ENCODE measurements around the gene NCBP1. TPM values are rescaled to one million over a fixed set of nuclear protein-coding genes. Genes with fewer than 3 reads are reported as not detected.
A peak's percentile ranks its signal among the peaks of the same experiment; 100 is the strongest.

The NCBP1 gene
- total RNA-seq, 1 donor from 2014 or later: 55.9 TPM

DNA sequence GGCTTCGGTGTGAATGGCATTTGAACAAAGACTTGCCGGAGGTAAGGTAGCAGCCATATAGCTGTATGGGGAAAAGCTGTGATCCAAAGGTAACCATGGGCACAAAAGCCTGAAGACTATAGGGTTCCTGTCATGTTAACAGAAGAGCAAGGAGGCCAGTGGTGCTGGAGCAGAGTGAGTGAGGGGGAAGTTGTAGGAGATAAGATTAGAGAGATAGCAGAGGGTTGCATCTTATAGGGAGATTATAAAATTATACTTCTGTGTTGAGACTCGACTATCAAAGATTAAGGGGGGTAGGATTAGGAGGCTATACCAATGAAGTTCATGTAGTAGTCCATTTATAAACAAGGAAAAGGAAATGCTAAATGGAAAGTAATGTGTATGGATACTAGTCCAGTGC, 3.3 kb downstream of the NCBP1 start:
- Mint-ChIP-seq H3K9me3 (no peaks in the 10 kb centered on the region), H3K4me3 (no peak overlapping the region)

DNA sequence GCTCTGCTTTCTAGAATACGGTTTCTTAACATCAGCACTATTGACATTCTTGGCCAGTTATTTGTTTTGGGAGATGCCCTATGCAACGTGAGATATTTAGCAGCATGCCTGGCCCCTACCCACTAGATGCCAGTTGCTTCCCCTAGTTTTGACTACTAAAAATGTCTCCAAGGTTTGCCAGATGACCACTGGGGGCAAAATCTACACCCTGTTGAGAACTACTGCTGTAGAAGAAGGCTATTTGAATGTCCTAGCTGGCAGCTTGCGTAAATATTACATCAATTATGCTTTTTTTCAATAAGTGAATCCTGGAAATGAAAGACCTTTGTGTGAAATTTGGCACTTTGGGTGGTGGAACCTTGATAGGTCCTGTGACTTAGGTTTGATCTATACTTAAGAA, 5.0 kb downstream of the NCBP1 start:
- DNase-seq (ENCODE audit: low spot score): peak; percentile 12
- Mint-ChIP-seq H3K27me3 (ENCODE audit: insufficient read depth, low read depth) (no peaks in the 10 kb centered on the region), H3K4me3 (no peak overlapping the region), H3K36me3 (peaks cover 2% of the 10 kb centered on the region), H3K4me1 (peaks cover 19% of the 10 kb centered on the region), H3K9me3 (no peaks in the 10 kb centered on the region), H3K27ac (no peak overlapping the region)
- peaks cover 15% of the 10 kb centered on the region for H3K4me1 ChIP-seq
- no peak overlapping the region for H3K4me2 ChIP-seq
- no peak for TF ChIP-seq EZH2 (IDR thresholded peaks at IDR 0.05)
- TF ChIP-seq, protein P1, sequence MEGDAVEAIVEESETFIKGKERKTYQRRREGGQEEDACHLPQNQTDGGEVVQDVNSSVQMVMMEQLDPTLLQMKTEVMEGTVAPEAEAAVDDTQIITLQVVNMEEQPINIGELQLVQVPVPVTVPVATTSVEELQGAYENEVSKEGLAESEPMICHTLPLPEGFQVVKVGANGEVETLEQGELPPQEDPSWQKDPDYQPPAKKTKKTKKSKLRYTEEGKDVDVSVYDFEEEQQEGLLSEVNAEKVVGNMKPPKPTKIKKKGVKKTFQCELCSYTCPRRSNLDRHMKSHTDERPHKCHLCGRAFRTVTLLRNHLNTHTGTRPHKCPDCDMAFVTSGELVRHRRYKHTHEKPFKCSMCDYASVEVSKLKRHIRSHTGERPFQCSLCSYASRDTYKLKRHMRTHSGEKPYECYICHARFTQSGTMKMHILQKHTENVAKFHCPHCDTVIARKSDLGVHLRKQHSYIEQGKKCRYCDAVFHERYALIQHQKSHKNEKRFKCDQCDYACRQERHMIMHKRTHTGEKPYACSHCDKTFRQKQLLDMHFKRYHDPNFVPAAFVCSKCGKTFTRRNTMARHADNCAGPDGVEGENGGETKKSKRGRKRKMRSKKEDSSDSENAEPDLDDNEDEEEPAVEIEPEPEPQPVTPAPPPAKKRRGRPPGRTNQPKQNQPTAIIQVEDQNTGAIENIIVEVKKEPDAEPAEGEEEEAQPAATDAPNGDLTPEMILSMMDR (IDR thresholded peaks at IDR 0.05): peak; percentile 37
- H3F3A ChIP-seq (ENCODE audit: low read depth): peaks cover 11% of the 10 kb centered on the region
- H3K27me3 ChIP-seq: no peaks in the 10 kb centered on the region
- no peak overlapping the region for H3K9ac ChIP-seq
- H3K4me3 ChIP-seq: no peak overlapping the region
- H3K27ac ChIP-seq: no peak overlapping the region
- H3K36me3 ChIP-seq: peaks cover 4% of the 10 kb centered on the region
- peaks cover 68% of the 10 kb centered on the region for H4K20me1 ChIP-seq (ENCODE audit: low read depth)
- no peaks in the 10 kb centered on the region for H3K9me3 ChIP-seq (ENCODE audit: low read depth)
- H3K79me2 ChIP-seq (ENCODE audit: low read depth): peaks cover 86% of the 10 kb centered on the region
- no peak overlapping the region for H2AFZ ChIP-seq (replicated peaks)

More for the DNA sequence above, 3.3 kb downstream of the NCBP1 start:
- Histone ChIP-seq H2AFZ (replicated peaks) (no peak overlapping the region), H3K4me2 (no peak overlapping the region), H3K79me2 (ENCODE audit: low read depth) (peaks cover 84% of the 10 kb centered on the region), H4K20me1 (ENCODE audit: low read depth) (peaks cover 68% of the 10 kb centered on the region), H3K4me1 (peaks cover 16% of the 10 kb centered on the region), H3F3A (ENCODE audit: low read depth) (peaks cover 28% of the 10 kb centered on the region), H3K27ac (no peak overlapping the region), H3K4me3 (no peak overlapping the region), H3K27me3 (no peaks in the 10 kb centered on the region), H3K9me3 (ENCODE audit: low read depth) (no peaks in the 10 kb centered on the region), H3K36me3 (no peaks in the 10 kb centered on the region), H3K9ac (no peak overlapping the region)
- TF ChIP-seq, protein P1 (IDR thresholded peaks at IDR 0.05): no peak
- TF ChIP-seq EZH2phosphoT487 (IDR thresholded peaks at IDR 0.05) (no peak), EZH2 (IDR thresholded peaks at IDR 0.05) (no peak)
- no peak for DNase-seq (ENCODE audit: low spot score)
- H3K36me3 Mint-ChIP-seq: peaks cover 2% of the 10 kb centered on the region
- peaks cover 19% of the 10 kb centered on the region for H3K4me1 Mint-ChIP-seq
- H3K27me3 Mint-ChIP-seq (ENCODE audit: insufficient read depth, low read depth): peaks cover 2% of the 10 kb centered on the region
- H3K27ac Mint-ChIP-seq: no peak overlapping the region

DNA sequence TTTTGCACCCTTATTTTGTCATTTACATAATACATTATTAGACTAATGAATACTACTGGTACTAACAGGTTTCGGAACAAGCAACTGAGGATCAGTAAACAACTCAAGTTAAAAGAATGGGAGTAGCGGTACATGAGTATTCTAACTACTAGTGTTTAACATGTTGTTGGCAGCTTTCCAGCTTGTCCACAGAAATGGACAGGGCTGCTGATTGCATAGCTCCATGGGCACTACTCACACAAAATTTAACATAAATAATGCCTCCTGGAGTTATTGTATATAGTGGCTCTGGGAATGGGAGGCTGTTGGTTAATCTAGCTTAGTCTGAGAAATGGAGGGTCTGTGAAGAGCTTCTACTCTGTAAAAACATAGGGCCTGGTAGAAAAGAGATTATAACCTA, 6.7 kb downstream of the NCBP1 start:
- H3K36me3 Mint-ChIP-seq: peaks cover 5% of the 10 kb centered on the region
- H3K4me3 Mint-ChIP-seq: no peak overlapping the region
- Histone ChIP-seq H3K4me1 (peaks cover 8% of the 10 kb centered on the region), H3K9me3 (ENCODE audit: low read depth) (no peaks in the 10 kb centered on the region), H3K27ac (no peak overlapping the region), H2AFZ (replicated peaks) (no peak overlapping the region), H3K4me3 (no peak overlapping the region), H3F3A (ENCODE audit: low read depth) (no peaks in the 10 kb centered on the region), H3K79me2 (ENCODE audit: low read depth) (peaks cover 71% of the 10 kb centered on the region), H3K4me2 (no peak overlapping the region), H3K9ac (no peak overlapping the region), H3K27me3 (no peaks in the 10 kb centered on the region), H4K20me1 (ENCODE audit: low read depth) (peaks cover 55% of the 10 kb centered on the region), H3K36me3 (peaks cover 6% of the 10 kb centered on the region)
- TF ChIP-seq EZH2 (IDR thresholded peaks at IDR 0.05) (no peak), EZH2phosphoT487 (IDR thresholded peaks at IDR 0.05) (no peak)
- TF ChIP-seq, protein P1 (IDR thresholded peaks at IDR 0.05): no peak
- H3K27me3 Mint-ChIP-seq (ENCODE audit: insufficient read depth, low read depth): no peaks in the 10 kb centered on the region
- no peak for DNase-seq (ENCODE audit: low spot score)
- peaks cover 10% of the 10 kb centered on the region for H3K4me1 Mint-ChIP-seq
- H3K9me3 Mint-ChIP-seq: no peaks in the 10 kb centered on the region
- H3K27ac Mint-ChIP-seq: no peak overlapping the region

Data from neural progenitor cell (in vitro differentiated cells).